Measurements from ENCODE around the gene REELD1. TPM values are rescaled to one million over a fixed set of nuclear protein-coding genes. Genes with fewer than 3 reads are reported as not detected.

Gene REELD1
- 0.29 TPM for total RNA-seq
- long read RNA-seq: 0 reads

DNA sequence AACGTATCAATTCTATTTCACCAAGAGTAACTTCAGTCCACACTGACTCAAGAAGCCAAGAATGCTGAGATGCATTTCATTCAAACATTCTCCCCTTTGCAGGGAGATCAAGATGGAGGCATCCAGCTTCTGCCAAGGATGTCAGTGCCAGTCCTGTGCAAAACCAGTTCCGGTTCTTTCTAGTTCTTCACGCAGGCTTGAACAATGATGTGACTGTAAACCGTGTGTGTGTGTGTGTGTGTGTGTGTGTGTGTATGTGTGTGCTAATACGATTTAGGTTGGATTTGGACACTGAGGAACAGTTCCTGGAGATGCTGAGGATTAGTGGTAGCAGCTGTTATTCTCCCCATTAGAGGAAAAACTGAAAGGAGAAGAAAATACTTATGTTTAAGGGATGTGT is at the start of gene REELD1:
Gene REELD1 (plus strand): TSS at position 301 of the 400 bp plus-strand sequence. CDS start 2,415 bp downstream, outside the sequence.
- no peaks in the 10 kb centered on the region for H3K36me3 ChIP-seq
- no peaks in the 10 kb centered on the region for H3K27me3 ChIP-seq
- no peak for ATAC-seq
- H3K27ac ChIP-seq: no peak within 1 kb of the TSS
- H3K4me1 ChIP-seq: no peaks in the 10 kb centered on the region
- H3K4me3 ChIP-seq: no peak within 1 kb of the TSS
- intact Hi-C loops (cut with DNase I): no loop called here
- TF ChIP-seq, protein P1, sequence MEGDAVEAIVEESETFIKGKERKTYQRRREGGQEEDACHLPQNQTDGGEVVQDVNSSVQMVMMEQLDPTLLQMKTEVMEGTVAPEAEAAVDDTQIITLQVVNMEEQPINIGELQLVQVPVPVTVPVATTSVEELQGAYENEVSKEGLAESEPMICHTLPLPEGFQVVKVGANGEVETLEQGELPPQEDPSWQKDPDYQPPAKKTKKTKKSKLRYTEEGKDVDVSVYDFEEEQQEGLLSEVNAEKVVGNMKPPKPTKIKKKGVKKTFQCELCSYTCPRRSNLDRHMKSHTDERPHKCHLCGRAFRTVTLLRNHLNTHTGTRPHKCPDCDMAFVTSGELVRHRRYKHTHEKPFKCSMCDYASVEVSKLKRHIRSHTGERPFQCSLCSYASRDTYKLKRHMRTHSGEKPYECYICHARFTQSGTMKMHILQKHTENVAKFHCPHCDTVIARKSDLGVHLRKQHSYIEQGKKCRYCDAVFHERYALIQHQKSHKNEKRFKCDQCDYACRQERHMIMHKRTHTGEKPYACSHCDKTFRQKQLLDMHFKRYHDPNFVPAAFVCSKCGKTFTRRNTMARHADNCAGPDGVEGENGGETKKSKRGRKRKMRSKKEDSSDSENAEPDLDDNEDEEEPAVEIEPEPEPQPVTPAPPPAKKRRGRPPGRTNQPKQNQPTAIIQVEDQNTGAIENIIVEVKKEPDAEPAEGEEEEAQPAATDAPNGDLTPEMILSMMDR (IDR thresholded peaks at IDR 0.05): no peak
- DNase-seq: no peak
- no peaks in the 10 kb centered on the region for H3K9me3 ChIP-seq

DNA sequence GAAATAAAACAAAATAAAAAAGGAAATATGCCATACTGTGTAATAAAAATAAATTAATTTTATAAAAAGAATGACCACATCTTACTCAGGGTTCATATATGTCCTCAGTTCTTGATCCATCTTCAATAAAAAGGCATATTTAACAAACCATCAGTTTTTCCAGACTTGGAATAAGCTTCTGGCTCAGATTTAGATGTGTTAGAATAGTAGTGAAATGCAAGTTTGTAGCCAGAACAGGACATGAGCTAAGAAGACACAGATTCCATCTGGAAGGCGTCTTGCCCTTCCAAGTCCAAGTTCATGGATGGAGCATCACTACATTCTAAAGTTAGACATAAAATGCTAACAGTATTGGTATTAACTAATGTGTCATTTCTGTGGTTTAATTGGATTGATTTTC is 49.1 kb upstream of the REELD1 start:
- H3K36me3 ChIP-seq: no peaks in the 10 kb centered on the region
- H3K4me3 ChIP-seq: no peak overlapping the region
- intact Hi-C loops (cut with DNase I): no loop called here
- TF ChIP-seq, protein P1 (IDR thresholded peaks at IDR 0.05): no peak
- ATAC-seq (no peak), DNase-seq (no peak)
- no peaks in the 10 kb centered on the region for H3K27me3 ChIP-seq
- no peaks in the 10 kb centered on the region for H3K9me3 ChIP-seq
- H3K4me1 ChIP-seq: no peaks in the 10 kb centered on the region
- no peak overlapping the region for H3K27ac ChIP-seq

DNA sequence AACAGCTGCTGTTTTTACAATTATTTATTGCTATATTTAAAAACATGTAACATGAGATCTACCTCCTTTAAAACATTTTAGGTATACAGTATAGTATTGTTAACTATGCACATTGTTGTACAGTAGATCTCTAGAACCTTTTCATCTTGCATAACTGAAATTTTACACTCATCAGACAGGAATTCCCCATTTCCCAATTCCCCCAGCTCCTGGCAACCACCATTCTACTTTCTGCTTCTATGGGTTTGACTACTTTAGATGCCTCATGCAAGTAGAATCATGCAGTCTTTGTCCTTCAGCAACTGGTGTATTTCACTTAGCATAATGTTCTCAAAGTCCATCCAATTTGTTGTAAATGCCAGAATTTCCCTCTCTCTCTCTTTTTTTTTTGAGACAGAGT is 48.5 kb upstream of the REELD1 start:
- intact Hi-C loops (cut with DNase I): no loop called here
- Histone ChIP-seq H3K4me1 (no peaks in the 10 kb centered on the region), H3K4me3 (no peak overlapping the region), H3K27ac (no peak overlapping the region), H3K27me3 (no peaks in the 10 kb centered on the region), H3K36me3 (no peaks in the 10 kb centered on the region), H3K9me3 (no peaks in the 10 kb centered on the region)
- ATAC-seq (no peak), DNase-seq (no peak)
- TF ChIP-seq, protein P1 (IDR thresholded peaks at IDR 0.05): no peak

DNA sequence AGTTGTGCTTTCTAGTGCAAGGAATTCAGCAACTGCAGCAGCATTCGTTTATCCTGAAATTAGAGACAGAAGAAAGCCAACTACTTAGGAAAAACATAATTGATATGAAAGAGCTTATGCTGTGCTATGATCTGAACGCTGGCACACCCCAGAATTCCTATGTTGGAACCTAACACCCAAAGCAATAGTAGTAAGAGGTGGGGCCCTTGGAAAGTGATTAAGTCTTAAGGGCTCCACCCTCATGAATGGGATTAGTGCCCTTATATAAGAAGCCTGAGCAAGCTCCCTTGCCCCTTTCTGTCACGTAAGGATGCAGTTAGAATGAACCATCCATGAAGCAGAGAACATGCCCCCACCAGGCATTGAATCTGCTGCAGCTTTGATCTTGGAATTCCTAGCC is 44.2 kb upstream of the REELD1 start:
- Histone ChIP-seq H3K9me3 (no peaks in the 10 kb centered on the region), H3K4me1 (peaks cover under 1% of the 10 kb centered on the region), H3K36me3 (no peaks in the 10 kb centered on the region), H3K4me3 (no peak overlapping the region), H3K27ac (no peak overlapping the region), H3K27me3 (no peaks in the 10 kb centered on the region)
- TF ChIP-seq, protein P1 (IDR thresholded peaks at IDR 0.05): no peak
- intact Hi-C loops (cut with DNase I): no loop called here
- no peak for ATAC-seq
- DNase-seq: no peak

DNA sequence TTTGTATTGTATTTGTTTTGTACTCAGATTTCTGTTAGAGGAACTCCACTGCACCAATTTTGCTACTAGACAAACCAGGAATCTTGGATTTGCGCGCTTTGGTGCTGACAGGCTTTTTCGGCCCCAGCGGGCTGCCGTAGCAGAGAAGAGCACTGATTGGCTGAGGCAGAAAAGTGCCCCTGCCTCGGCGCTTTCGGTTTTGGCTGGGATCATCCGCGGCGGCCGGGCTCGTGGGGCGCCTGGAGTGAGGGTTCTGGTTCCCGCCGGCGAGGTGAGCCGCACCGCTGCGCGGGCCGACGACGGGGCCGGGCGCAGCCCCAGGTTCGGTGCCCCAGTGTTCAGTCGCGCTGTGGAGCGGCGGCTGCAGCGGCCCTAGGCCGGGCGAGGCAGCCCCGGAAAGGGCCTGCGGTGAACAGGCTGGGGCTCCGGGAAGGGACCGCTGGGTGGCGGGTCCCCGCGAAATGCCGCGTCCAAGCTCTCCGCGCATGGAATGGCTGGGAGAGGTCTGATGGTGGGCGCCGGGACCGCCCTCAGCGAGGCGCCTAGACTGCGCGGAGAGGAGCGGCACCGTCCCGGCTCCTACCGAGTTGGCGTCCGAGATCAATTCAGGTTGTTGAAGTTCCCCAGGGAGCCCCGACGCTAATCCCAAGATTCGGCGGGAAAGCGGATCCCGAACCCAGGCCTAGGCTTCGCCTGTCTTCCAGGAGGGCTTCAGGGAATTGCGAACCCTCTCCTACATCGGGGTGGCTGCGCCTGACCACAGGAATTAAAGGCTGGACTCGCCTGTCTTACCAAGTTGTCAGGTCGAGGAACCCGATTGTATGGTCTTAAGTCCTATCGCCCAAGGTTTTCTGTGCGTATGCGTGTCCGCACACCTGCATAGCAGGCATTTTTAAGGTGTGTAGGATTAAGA is 38.5 kb upstream of the REELD1 start, which contains the start of gene LSM6:
Gene LSM6 (plus strand): TSS at position 178 of the 913 bp plus-strand sequence. CDS start 7,204 bp downstream, outside the sequence.
- intact Hi-C loops (cut with DNase I): no loop called here
- Histone ChIP-seq H3K36me3 (no peaks in the 10 kb centered on the region), H3K27me3 (no peaks in the 10 kb centered on the region), H3K4me3 (peak within 1 kb of the TSS; percentile 64), H3K4me1 (peaks cover 46% of the 10 kb centered on the region), H3K9me3 (no peaks in the 10 kb centered on the region), H3K27ac (peak within 1 kb of the TSS; percentile 91)
- peak; percentile 93 for DNase-seq
- TF ChIP-seq, protein P1 (IDR thresholded peaks at IDR 0.05): no peak
- peak; percentile 98 for ATAC-seq
